BLaER1 treated with 17β-estradiol and CSF1 and Interleukin-3, amounts not matched to agents 10 nM and 100 nM (cell line): ENCODE results near the gene STARD3.

Source experiments
- H3K27ac ChIP-seq, 11 experiments: shearing (Covaris generic); formaldehyde crosslinking; 2 replicates each; pipeline ENCODE4 v1.8.1; 2022
- H3K27me3 ChIP-seq, 11 experiments: shearing (Covaris generic); formaldehyde crosslinking; 2 replicates each; pipeline ENCODE4 v1.8.1; 2022
- H3K36me3 ChIP-seq, 11 experiments: shearing (Covaris generic); formaldehyde crosslinking; 2 replicates each; pipeline ENCODE4 v1.8.1; 2022
- H3K4me1 ChIP-seq, 10 experiments: shearing (Covaris generic); formaldehyde crosslinking; 2 replicates each; pipeline ENCODE4 v1.8.1; 2022
- H3K4me2 ChIP-seq, 11 experiments: shearing (Covaris generic); formaldehyde crosslinking; 2 replicates each; pipeline ENCODE4 v1.8.1; 2022
- H3K4me3 ChIP-seq, 10 experiments: shearing (Covaris generic); formaldehyde crosslinking; 2 replicates each; pipeline ENCODE4 v1.8.1; 2022
- H3K9ac ChIP-seq, 11 experiments: shearing (Covaris generic); formaldehyde crosslinking; 2 replicates each; pipeline ENCODE4 v1.8.1; 2022
- H3K9me3 ChIP-seq, 11 experiments: shearing (Covaris generic); formaldehyde crosslinking; replicated peaks in 1 of 11; 2 replicates each; pipeline ENCODE4 v1.8.1; 2022
- H4K20me1 ChIP-seq, 11 experiments: shearing (Covaris generic); formaldehyde crosslinking; 2 replicates each; pipeline ENCODE4 v1.8.1; 2022
- Cebpa-rat ChIP-seq, 11 experiments: shearing (Covaris generic); IDR thresholded peaks; 2 replicates each; pipeline ENCODE4 v1.8.1; 2022

STARD3 gene

DNA sequence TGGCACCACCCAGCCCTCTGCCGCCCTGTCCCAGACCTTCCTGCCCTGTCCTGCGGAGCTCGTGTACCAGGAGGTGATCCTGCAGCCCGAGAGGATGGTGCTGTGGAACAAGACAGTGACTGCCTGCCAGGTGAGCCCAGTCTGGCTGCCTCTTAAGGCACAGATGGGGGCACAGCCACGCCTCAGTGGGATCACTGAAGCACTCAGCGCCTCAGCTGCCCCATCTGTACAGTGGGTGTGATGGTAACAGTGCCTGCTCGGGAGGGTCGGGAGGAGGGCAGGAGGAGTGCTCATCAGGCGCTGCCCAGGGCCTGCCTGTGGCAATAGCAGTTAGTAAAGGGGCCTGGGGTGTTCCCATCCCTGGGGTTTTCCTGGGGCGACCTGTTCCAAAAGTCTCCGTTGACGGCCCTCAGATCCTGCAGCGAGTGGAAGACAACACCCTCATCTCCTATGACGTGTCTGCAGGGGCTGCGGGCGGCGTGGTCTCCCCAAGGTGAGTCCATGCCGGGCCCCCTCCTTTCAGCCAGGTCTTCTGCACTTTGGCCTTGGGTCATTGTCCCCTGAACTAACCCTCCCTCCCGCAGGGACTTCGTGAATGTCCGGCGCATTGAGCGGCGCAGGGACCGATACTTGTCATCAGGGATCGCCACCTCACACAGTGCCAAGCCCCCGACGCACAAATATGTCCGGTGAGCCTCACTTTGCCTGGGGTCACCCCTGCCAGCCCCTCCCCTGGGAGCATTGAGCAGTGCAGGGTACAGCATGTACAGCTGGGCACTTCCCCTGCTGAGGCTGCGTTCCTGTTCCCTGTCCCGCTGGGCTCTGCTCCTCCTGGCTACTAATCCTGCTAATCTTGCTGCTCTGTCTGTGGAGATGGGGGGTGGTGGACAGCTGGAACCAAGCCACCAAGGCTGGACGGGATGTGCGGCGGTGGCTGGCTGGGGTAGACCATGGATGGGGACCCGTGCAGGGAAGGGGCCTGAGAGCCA lies 23.7 kb downstream of the STARD3 start:
- Histone ChIP-seq H3K9me3 (no peaks in the 10 kb centered on the region), H4K20me1 (peaks cover 12 to 91% (median 56%) of the 10 kb centered on the region in 11 experiments; a peak in 19 of 22 replicates), H3K36me3 (peaks cover 21 to 72% (median 49%) of the 10 kb centered on the region in 11 experiments), H3K4me3 (peak overlapping the region in 6 of 10 experiments; percentile 24 to 57 (median 45); a peak in 9 of 20 replicates), H3K9ac (peak overlapping the region; percentile 9 to 74 (median 65); a peak in 19 of 22 replicates), H3K4me1 (peaks cover 49 to 85% (median 81%) of the 10 kb centered on the region in 10 experiments), H3K4me2 (peak overlapping the region; percentile 69 to 99 (median 93)), H3K27ac (peak overlapping the region; percentile 30 to 83 (median 74); a peak in 19 of 22 replicates), H3K27me3 (peaks cover 0 to 7% (median 0%) of the 10 kb centered on the region in 11 experiments; a peak in 5 of 22 replicates)
- TF ChIP-seq Cebpa-rat (IDR thresholded peaks at IDR 0.05): no peak

DNA sequence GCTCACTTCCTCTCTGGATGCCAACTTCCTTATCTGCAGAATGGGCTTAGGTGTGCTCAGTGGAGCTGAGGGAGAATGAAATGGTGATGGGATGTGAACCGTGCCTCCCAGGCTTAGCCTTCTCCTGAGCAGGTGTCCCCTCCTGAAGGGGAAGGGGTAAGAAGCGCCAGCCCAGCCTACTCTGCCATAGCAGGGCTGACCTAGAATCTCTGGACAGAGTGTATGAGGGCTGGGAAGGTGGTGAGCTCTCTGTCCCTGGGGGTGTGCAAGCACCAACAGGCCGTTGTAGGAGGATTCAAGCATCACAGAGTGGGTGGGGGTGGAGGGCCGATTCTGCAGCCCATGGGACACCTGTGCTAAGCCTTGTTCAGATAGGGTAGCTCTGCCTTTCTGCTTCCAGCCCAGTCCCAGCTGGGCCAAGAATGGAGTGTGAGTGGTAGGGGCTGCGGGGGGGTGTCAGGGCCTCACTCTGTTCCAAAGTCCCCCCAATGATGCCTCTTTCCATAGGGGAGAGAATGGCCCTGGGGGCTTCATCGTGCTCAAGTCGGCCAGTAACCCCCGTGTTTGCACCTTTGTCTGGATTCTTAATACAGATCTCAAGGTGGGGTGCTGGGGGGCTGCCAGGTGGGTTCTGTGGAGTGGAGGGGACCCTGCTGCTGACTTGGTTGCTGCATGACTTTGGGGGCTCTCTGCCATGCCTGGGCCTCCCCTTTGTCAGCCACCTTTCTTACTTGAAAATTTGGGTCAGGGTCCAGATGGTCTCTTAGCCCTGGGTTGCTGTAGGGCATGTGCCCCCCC lies 25.0 kb downstream of the STARD3 start:
- no peak for TF ChIP-seq Cebpa-rat (IDR thresholded peaks at IDR 0.05)
- H4K20me1 ChIP-seq: peaks cover 2 to 93% (median 45%) of the 10 kb centered on the region in 11 experiments; a peak in 19 of 22 replicates
- H3K4me3 ChIP-seq: no peak overlapping the region

DNA sequence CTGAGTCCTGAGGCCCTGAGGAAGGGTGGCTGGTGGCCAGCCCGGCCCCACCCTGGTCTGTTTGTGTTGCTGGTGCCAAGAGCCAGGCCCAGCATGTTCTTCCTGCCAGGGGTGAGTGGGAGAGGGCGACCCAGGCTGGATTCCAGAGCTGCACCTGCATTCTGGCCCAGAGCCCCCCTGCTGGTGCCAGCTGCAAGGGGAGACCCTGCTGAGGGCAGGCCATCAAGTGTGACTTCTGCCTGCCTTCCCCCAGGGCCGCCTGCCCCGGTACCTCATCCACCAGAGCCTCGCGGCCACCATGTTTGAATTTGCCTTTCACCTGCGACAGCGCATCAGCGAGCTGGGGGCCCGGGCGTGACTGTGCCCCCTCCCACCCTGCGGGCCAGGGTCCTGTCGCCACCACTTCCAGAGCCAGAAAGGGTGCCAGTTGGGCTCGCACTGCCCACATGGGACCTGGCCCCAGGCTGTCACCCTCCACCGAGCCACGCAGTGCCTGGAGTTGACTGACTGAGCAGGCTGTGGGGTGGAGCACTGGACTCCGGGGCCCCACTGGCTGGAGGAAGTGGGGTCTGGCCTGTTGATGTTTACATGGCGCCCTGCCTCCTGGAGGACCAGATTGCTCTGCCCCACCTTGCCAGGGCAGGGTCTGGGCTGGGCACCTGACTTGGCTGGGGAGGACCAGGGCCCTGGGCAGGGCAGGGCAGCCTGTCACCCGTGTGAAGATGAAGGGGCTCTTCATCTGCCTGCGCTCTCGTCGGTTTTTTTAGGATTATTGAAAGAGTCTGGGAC lies 25.8 kb downstream of the STARD3 start:
- peak overlapping the region; percentile 1 to 99 (median 93); a peak in 18 of 22 replicates for H3K4me2 ChIP-seq
- no peak overlapping the region for H3K27ac ChIP-seq

More for the DNA sequence above, 25.0 kb downstream of the STARD3 start:
- peaks cover 49 to 96% (median 93%) of the 10 kb centered on the region in 10 experiments for H3K4me1 ChIP-seq
- H3K36me3 ChIP-seq: peaks cover 21 to 61% (median 41%) of the 10 kb centered on the region in 11 experiments
- H3K9me3 ChIP-seq: no peaks in the 10 kb centered on the region
- H3K27ac ChIP-seq: no peak overlapping the region
- peak overlapping the region; percentile 69 to 99 (median 93) for H3K4me2 ChIP-seq
- H3K27me3 ChIP-seq: peaks cover 10 to 20% (median 12%) of the 10 kb centered on the region in 11 experiments
- peak overlapping the region in 1 of 11 experiments; percentile 2; a peak in 1 of 22 replicates for H3K9ac ChIP-seq

DNA sequence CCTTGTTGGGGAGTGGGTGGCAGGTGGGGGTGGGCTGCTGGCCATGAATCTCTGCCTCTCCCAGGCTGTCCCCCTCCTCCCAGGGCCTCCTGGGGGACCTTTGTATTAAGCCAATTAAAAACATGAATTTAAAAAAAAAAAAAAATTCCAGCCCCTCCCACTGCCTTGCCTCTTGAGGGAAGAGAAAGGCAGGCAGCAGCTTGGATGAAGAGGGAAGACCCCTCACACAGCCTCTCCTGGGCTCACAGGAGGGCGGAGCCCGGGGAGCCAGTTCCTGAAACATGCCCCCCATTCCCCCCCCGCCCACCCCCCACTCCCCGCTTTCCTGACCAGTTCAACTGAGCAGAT lies 26.4 kb downstream of the STARD3 start:
- no peak overlapping the region for H3K4me3 ChIP-seq
- H3K9me3 ChIP-seq: no peaks in the 10 kb centered on the region

More for the DNA sequence above, 25.8 kb downstream of the STARD3 start:
- Histone ChIP-seq H3K36me3 (peaks cover 21 to 53% (median 34%) of the 10 kb centered on the region in 11 experiments), H3K27me3 (peaks cover 18 to 28% (median 20%) of the 10 kb centered on the region in 11 experiments), H4K20me1 (peaks cover 0 to 91% (median 37%) of the 10 kb centered on the region in 11 experiments; a peak in 18 of 22 replicates), H3K9ac (peak overlapping the region in 1 of 11 experiments; percentile 25; a peak in 1 of 22 replicates), H3K4me1 (peaks cover 50 to 97% (median 95%) of the 10 kb centered on the region in 10 experiments), H3K9me3 (no peaks in the 10 kb centered on the region), H3K4me3 (no peak overlapping the region)
- TF ChIP-seq Cebpa-rat (IDR thresholded peaks at IDR 0.05): no peak

DNA sequence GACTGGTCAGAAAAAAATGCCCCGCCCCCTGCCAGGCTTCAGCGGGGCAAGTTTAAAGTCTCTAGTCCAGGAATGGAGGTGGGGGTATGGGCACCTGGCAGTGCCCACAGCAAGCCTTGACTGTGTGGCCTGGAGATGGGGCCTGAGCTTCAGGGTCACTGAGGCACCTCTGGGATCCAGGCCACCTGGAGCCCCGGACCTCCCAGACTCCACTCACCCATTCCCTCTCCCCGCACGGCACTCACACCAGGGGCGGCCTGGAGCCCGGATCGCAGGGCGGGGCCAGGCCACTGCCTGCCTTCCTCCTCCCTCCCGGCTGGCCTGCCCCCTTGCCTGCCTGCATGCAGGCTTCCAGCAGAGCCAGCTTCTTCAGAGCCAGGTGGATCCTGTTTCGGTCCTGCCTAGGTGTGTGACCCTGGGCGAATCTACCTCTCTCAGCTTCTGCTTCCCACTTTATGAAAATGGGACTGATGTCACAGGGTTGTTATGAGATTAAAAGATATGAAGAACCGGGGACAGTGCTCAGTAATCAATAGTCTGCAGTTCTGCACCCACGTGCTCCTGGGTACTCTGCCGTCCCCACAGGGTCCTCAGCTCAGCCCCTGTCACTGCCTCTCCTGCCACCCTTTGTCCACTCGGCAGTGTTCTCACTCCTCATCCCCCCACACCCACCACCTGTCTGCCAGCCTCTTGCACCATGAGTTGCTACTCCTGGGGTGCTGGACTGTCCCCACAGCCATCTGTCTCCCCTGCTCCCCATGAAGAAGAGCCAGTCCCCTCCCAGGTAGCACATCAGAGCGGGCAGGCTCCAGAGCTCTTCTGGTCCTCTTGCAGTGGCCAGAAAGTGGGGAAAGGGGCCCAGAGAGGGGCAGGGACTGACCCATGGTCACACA lies 27.0 kb downstream of the STARD3 start:
- Histone ChIP-seq H3K4me2 (peak overlapping the region in 9 of 11 experiments; percentile 39 to 81 (median 74); a peak in 12 of 22 replicates), H3K9me3 (no peaks in the 10 kb centered on the region), H3K27me3 (peaks cover 30 to 40% (median 32%) of the 10 kb centered on the region in 11 experiments), H3K9ac (0 out of 22 replicates have a peak overlapping the region, but pooled peaks of 1 of the 11 experiments have one; percentile 3), H3K27ac (no peak overlapping the region), H3K36me3 (peaks cover 21 to 43% (median 32%) of the 10 kb centered on the region in 11 experiments), H3K4me3 (no peak overlapping the region), H3K4me1 (peaks cover 46 to 95% (median 92%) of the 10 kb centered on the region in 10 experiments), H4K20me1 (peaks cover 0 to 79% (median 28%) of the 10 kb centered on the region in 11 experiments; a peak in 17 of 22 replicates)
- TF ChIP-seq Cebpa-rat (IDR thresholded peaks at IDR 0.05): no peak

More for the DNA sequence above, 26.4 kb downstream of the STARD3 start:
- TF ChIP-seq Cebpa-rat (IDR thresholded peaks at IDR 0.05): no peak
- Histone ChIP-seq H3K4me2 (peak overlapping the region in 9 of 11 experiments; percentile 69 to 99 (median 94); a peak in 17 of 22 replicates), H3K27ac (no peak overlapping the region), H4K20me1 (peaks cover 0 to 85% (median 32%) of the 10 kb centered on the region in 11 experiments; a peak in 18 of 22 replicates), H3K9ac (0 out of 22 replicates have a peak overlapping the region, but pooled peaks of 1 of the 11 experiments have one; percentile 25), H3K27me3 (peaks cover 24 to 34% (median 26%) of the 10 kb centered on the region in 11 experiments), H3K4me1 (peaks cover 46 to 95% (median 93%) of the 10 kb centered on the region in 10 experiments), H3K36me3 (peaks cover 21 to 48% (median 32%) of the 10 kb centered on the region in 11 experiments)

DNA sequence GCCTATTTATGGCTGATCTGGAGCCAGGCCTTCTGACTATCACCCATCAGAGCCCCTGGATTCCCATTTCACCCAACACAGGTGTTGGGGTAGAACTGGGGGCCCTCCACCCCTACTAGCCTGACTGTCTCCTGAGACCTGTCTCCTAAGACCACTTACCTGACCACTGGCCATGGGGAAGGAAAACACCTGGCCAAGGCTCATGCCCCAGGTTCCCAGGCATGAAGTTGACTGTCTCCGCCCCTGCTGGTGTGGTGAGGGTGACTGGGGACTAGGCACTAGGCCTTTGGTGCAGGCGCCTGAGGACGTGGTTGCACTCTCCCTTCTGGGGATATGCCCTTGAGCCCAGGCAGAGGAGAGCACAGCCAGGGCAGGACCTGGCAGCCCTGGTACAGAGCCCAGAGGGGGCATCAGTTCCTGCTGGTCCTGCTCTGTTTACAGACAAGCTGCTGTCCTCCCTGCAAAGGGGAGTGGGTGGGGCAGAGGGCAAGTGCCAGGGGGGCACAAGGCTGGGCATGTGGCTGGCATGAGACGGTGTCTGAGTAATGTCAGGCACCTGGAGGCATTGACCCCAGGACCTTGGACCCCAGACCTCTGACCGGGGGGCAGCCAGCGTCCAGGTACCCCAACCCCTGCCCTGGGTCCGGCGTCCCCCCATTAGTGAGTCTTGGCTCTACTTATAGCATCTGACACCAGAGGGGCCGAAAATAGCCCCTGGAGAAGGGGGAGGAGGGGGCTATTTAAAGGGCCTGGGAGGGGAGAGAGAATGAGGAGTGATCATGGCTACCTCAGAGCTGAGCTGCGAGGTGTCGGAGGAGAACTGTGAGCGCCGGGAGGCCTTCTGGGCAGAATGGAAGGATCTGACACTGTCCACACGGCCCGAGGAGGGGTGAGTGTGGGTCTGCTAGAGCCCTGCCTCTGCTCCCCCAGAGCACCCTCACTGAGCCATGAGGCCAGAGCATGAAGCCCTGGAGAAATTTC lies 27.9 kb downstream of the STARD3 start, which contains the start of gene TCAP:
TCAP (plus strand) TSS at position 769 of the 981 bp plus-strand sequence; CDS start at position 780, 11 bp downstream.
- peak within 1 kb of the TSS in 3 of 11 experiments; percentile 25 to 32 (median 31); a peak in 3 of 22 replicates for H3K9ac ChIP-seq
- peaks cover 0 to 81% (median 28%) of the 10 kb centered on the region in 11 experiments; a peak in 16 of 22 replicates for H4K20me1 ChIP-seq
- peaks cover 21 to 43% (median 32%) of the 10 kb centered on the region in 11 experiments for H3K36me3 ChIP-seq
- no peak within 1 kb of the TSS for H3K4me3 ChIP-seq
- no peaks in the 10 kb centered on the region for H3K9me3 ChIP-seq
- H3K4me1 ChIP-seq: peaks cover 39 to 94% (median 84%) of the 10 kb centered on the region in 10 experiments
- no peak within 1 kb of the TSS for H3K27ac ChIP-seq
- H3K27me3 ChIP-seq: peaks cover 39 to 49% (median 42%) of the 10 kb centered on the region in 11 experiments
- H3K4me2 ChIP-seq: peak within 1 kb of the TSS; percentile 0 to 81 (median 62); a peak in 19 of 22 replicates
- no peak for TF ChIP-seq Cebpa-rat (IDR thresholded peaks at IDR 0.05)
